Activated CD8-positive, alpha-beta memory T cell treated with anti-CD3 and anti-CD28 coated beads for 48 hours (primary cell): ENCODE data around the gene VASP.
"Not testable (repeated sequence)": the region's sequence is repeated elsewhere in the genome, so short reads cannot be mapped to it uniquely, and the experiment has no call there.

ENCODE experiments used
- DNase-seq, 3 experiments: peaks; one replicate each; pipeline ENCODE4 v3.0.0-alpha.2; 2020; ENCODE audit warnings: low read depth in 2 of 3, low spot score in 2 of 3

The VASP gene

GRCh38 chr19:45496349-45496953 lies 10.8 kb upstream of the VASP start:
- no peak for DNase-seq

- DNase-seq, result no peak
Measured at GRCh38 chr19:45497791-45498190, 9.5 kb upstream of the VASP start.

- peak in 1 of 3 experiments; percentile 47 for DNase-seq
Measured at GRCh38 chr19:45498411-45499195, 8.7 kb upstream of the VASP start, which contains the start of gene PPM1N. PPM1N (plus strand) TSS chr19:45498443; CDS start chr19:45498473, 30 bp downstream.

- DNase-seq, result peak in 1 of 3 experiments; percentile 46
Measured at GRCh38 chr19:45499196-45500180, 7.8 kb upstream of the VASP start.

GRCh38 chr19:45500918-45501729 lies 6.2 kb upstream of the VASP start:
- DNase-seq, result no peak

- no peak for DNase-seq
Measured at GRCh38 chr19:45501730-45502014, 5.6 kb upstream of the VASP start.

GRCh38 chr19:45502111-45502510 lies 5.2 kb upstream of the VASP start:
- no peak for DNase-seq

GRCh38 chr19:45503909-45504308 lies 3.4 kb upstream of the VASP start:
- no peak for DNase-seq

GRCh38 chr19:45505151-45505995 lies 1.9 kb upstream of the VASP start:
- DNase-seq, result no peak

GRCh38 chr19:45505996-45506245 lies 1.4 kb upstream of the VASP start:
- DNase-seq, result no peak

- peak; percentile 97 to 99 (median 99) for DNase-seq
Measured at GRCh38 chr19:45506246-45506988, 862 bp upstream of the VASP start.

- no peak for DNase-seq
Measured at GRCh38 chr19:45507872-45508416, 665 bp downstream of the VASP start.

GRCh38 chr19:45508417-45508860 lies 1.2 kb downstream of the VASP start:
- DNase-seq, result no peak

GRCh38 chr19:45508861-45509691 lies 1.8 kb downstream of the VASP start:
- DNase-seq, result no peak

- DNase-seq, result no peak
Measured at GRCh38 chr19:45509692-45510015, 2.4 kb downstream of the VASP start.

- not testable (repeated sequence) for DNase-seq
Measured at GRCh38 chr19:45510352-45510751, 3.1 kb downstream of the VASP start.

GRCh38 chr19:45511074-45511473 lies 3.8 kb downstream of the VASP start:
- DNase-seq, result no peak

- DNase-seq, result no peak
Measured at GRCh38 chr19:45512881-45513483, 5.7 kb downstream of the VASP start.
